Upper lobe of right lung (tissue), 1 donor: ENCODE results near the gene GPR152. TPM values are rescaled to one million over a fixed set of nuclear protein-coding genes. Genes with fewer than 3 reads are reported as not detected.

Source experiments
- ATAC-seq: fragments of 200-7000 bp; cut with Tn5 transposase; one replicate; pipeline ENCODE4 v1.9.1; 2020; ENCODE audit warnings: mild to moderate bottlenecking, moderate library complexity
- DNase-seq: peaks from one replicate; pipeline ENCODE4 v3.0.0-alpha.2; 2020
- H3K27ac ChIP-seq: fragments of 200-600 bp; one replicate; pipeline ENCODE4 v1.8.0; 2022
- H3K27me3 ChIP-seq: fragments of 200-600 bp; one replicate; pipeline ENCODE4 v1.8.0; 2022; ENCODE audit warnings: mild to moderate bottlenecking
- H3K36me3 ChIP-seq: fragments of 200-600 bp; one replicate; pipeline ENCODE4 v1.8.0; 2022
- H3K4me1 ChIP-seq: fragments of 200-600 bp; one replicate; pipeline ENCODE4 v1.8.0; 2022
- H3K4me3 ChIP-seq: fragments of 200-600 bp; one replicate; pipeline ENCODE4 v1.8.0; 2022; ENCODE audit warnings: mild to moderate bottlenecking
- H3K9me3 ChIP-seq: fragments of 200-600 bp; one replicate; pipeline ENCODE4 v1.8.0; 2022
- CTCF ChIP-seq: fragments of 200-600 bp; IDR thresholded peaks from one replicate; pipeline ENCODE4 v1.8.0; 2022; ENCODE audit warnings: antibody characterized with exemption
- intact Hi-C: fragments of 100-400 bp; cut with DNase I; formaldehyde crosslinking; loops from one replicate; pipeline ENCODE4 v1.11.0; 2022
- total RNA-seq: library from RNA; stranded (reverse); fragmentation: NEBNext Ultra II Directional; extraction: Animal tissue kit (Norgen Biotek cat#: 25700); gene quantifications from one replicate; pipeline ENCODE4 v1.2.1, GENCODE V29; 2021
- donor health status: DM: no; HTN: yes; CAD: no; lungs with severe emphysema.

GPR152 gene
- total RNA-seq, 1 donor from 2014 or later = not detected

- no peaks in the 10 kb centered on the region for H3K9me3 ChIP-seq
- no peaks in the 10 kb centered on the region for H3K27me3 ChIP-seq
- H3K4me3 ChIP-seq = peak within 1 kb of the TSS; percentile 40
- ATAC-seq = peak; percentile 2
- peaks cover 35% of the 10 kb centered on the region for H3K4me1 ChIP-seq
- DNase-seq = no peak
- H3K36me3 ChIP-seq = no peaks in the 10 kb centered on the region
- H3K27ac ChIP-seq = no peak within 1 kb of the TSS
- intact Hi-C loops = no loop called here
- TF ChIP-seq CTCF = no peak
Measured at GRCh38 chr11:67415501-67416304, 36.8 kb downstream of the GPR152 start, which contains the start of gene CARNS1. Gene CARNS1, plus strand, starts transcription at chr11:67415678. Its CDS starts 522 bp downstream, at chr11:67416200.

GRCh38 chr11:67413266-67413849, 39.2 kb downstream of the GPR152 start:
- intact Hi-C loops = no loop called here
- H3K27me3 ChIP-seq = no peaks in the 10 kb centered on the region
- H3K27ac ChIP-seq = no peak overlapping the region
- no peak for TF ChIP-seq CTCF
- H3K4me1 ChIP-seq = peaks cover 28% of the 10 kb centered on the region
- DNase-seq (no peak), ATAC-seq (no peak)
- H3K4me3 ChIP-seq = no peak overlapping the region
- H3K36me3 ChIP-seq = no peaks in the 10 kb centered on the region
- no peaks in the 10 kb centered on the region for H3K9me3 ChIP-seq

GRCh38 chr11:67412495-67413179, 39.9 kb downstream of the GPR152 start:
- H3K27me3 ChIP-seq = no peaks in the 10 kb centered on the region
- TF ChIP-seq CTCF = no peak
- no peaks in the 10 kb centered on the region for H3K36me3 ChIP-seq
- no peaks in the 10 kb centered on the region for H3K9me3 ChIP-seq
- no peak for ATAC-seq
- no peak overlapping the region for H3K27ac ChIP-seq
- intact Hi-C loops = no loop called here
- peaks cover 27% of the 10 kb centered on the region for H3K4me1 ChIP-seq
- no peak overlapping the region for H3K4me3 ChIP-seq
- no peak for DNase-seq

GRCh38 chr11:67411785-67412152, 40.8 kb downstream of the GPR152 start:
- no peaks in the 10 kb centered on the region for H3K27me3 ChIP-seq
- intact Hi-C loops = no loop called here
- ATAC-seq (no peak), DNase-seq (no peak)
- TF ChIP-seq CTCF = no peak
- H3K9me3 ChIP-seq = no peaks in the 10 kb centered on the region
- H3K27ac ChIP-seq = no peak overlapping the region
- peaks cover 23% of the 10 kb centered on the region for H3K4me1 ChIP-seq
- H3K4me3 ChIP-seq = no peak overlapping the region
- no peaks in the 10 kb centered on the region for H3K36me3 ChIP-seq

- no peaks in the 10 kb centered on the region for H3K27me3 ChIP-seq
- no peak for ATAC-seq
- intact Hi-C loops = no loop called here
Measured at GRCh38 chr11:67410984-67411784, 41.3 kb downstream of the GPR152 start.

More at GRCh38 chr11:67410984-67411784, 41.3 kb downstream of the GPR152 start:
- no peak overlapping the region for H3K4me3 ChIP-seq
- peaks cover 20% of the 10 kb centered on the region for H3K4me1 ChIP-seq
- no peak for TF ChIP-seq CTCF
- no peak overlapping the region for H3K27ac ChIP-seq
- H3K36me3 ChIP-seq = no peaks in the 10 kb centered on the region
- no peak for DNase-seq
- no peaks in the 10 kb centered on the region for H3K9me3 ChIP-seq
